Measurements from ENCODE around the gene PLBD2.
"Not testable (repeated sequence)": the region's sequence is repeated elsewhere in the genome, so short reads cannot be mapped to it uniquely, and the experiment has no call there.

PLBD2 gene

DNA sequence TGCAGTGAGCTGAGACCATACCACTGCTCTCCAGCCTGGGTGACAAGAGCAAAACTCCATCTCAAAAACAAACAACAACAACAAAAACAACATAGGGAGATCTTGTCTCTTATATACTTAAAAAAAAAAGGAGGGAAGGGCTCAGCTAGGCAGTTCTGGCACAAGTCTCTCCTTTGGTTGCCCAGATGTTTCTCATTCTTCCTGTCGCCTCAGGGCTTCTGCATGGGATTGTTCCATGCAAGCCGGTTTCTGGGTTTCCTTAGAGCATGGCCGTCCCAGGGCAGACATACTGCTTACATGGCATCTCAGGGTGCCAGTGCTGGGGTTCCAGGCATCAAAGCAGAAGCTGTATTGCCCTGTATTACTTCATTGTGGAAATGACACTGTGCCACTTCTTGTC lies 18.3 kb upstream of the PLBD2 start:
- Histone ChIP-seq H3K36me3 (ENCODE audit: insufficient read depth, low read depth, low read length) (no peaks in the 10 kb centered on the region), H3K4me3 (ENCODE audit: low read length) (no peak overlapping the region), H3K4me1 (ENCODE audit: insufficient read depth, low read length) (no peaks in the 10 kb centered on the region), H3K9ac (ENCODE audit: low read depth, low read length) (no peak overlapping the region), H3K27ac (ENCODE audit: low read length) (no peak overlapping the region), H3K9me3 (ENCODE audit: insufficient read depth, low read depth, low read length) (no peaks in the 10 kb centered on the region), H3K27me3 (ENCODE audit: insufficient read depth, low read length) (no peaks in the 10 kb centered on the region)

DNA sequence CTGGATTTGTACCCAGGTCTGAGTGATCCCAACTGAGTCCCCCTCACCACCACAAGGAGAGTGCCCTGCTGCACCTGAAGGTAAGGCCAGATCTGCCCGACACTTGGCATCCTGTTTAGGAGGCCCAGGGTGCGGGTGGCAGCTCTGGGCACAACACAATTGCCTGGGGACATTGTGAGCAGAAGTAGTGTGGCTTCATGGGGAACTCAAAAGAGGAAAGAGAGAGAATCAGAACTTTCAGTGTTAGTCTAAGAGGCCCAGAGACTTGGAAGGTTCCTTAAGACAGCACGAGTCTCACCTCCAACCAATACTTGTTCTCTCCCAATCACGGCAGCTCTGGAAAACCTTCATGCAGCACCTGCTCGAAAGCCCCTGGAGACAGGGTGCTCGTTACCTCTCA lies 16.9 kb upstream of the PLBD2 start:
- H3K9ac ChIP-seq (ENCODE audit: low read depth, low read length) = no peak overlapping the region
- no peaks in the 10 kb centered on the region for H3K9me3 ChIP-seq (ENCODE audit: insufficient read depth, low read depth, low read length)
- no peaks in the 10 kb centered on the region for H3K4me1 ChIP-seq (ENCODE audit: insufficient read depth, low read length)
- H3K36me3 ChIP-seq (ENCODE audit: insufficient read depth, low read depth, low read length) = no peaks in the 10 kb centered on the region
- no peak overlapping the region for H3K4me3 ChIP-seq (ENCODE audit: low read length)
- no peaks in the 10 kb centered on the region for H3K27me3 ChIP-seq (ENCODE audit: insufficient read depth, low read length)
- no peak overlapping the region for H3K27ac ChIP-seq (ENCODE audit: low read length)

- Histone ChIP-seq H3K36me3 (ENCODE audit: insufficient read depth, low read depth, low read length) (no peaks in the 10 kb centered on the region), H3K4me1 (ENCODE audit: insufficient read depth, low read length) (no peaks in the 10 kb centered on the region), H3K27ac (ENCODE audit: low read length) (no peak overlapping the region), H3K4me3 (ENCODE audit: low read length) (no peak overlapping the region), H3K27me3 (ENCODE audit: insufficient read depth, low read length) (no peaks in the 10 kb centered on the region), H3K9me3 (ENCODE audit: insufficient read depth, low read depth, low read length) (no peaks in the 10 kb centered on the region), H3K9ac (ENCODE audit: low read depth, low read length) (no peak overlapping the region)
Observed at GRCh38 chr12:113345318-113345717, 13.1 kb upstream of the PLBD2 start.

DNA sequence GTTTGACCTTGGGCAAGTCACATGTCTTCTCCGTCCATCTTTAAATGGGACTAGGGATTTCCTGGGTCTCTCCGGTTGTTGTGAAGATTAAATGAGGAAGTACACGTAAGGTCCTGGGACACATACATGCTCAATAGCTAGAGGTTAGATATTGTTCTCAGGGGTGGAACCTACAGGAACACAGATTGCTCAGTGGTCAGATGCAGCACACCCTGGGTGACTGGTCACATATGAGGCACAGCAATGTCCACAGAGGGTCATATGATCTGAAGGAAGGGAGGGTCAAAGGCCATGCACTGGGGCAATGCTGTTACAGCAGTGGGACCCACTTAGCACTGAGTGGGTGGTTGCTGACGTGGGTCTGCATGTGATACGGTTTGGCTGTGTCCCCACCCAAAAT lies 12.0 kb upstream of the PLBD2 start:
- no peaks in the 10 kb centered on the region for H3K9me3 ChIP-seq (ENCODE audit: insufficient read depth, low read depth, low read length)
- no peak overlapping the region for H3K27ac ChIP-seq (ENCODE audit: low read length)
- H3K36me3 ChIP-seq (ENCODE audit: insufficient read depth, low read depth, low read length) = no peaks in the 10 kb centered on the region
- H3K27me3 ChIP-seq (ENCODE audit: insufficient read depth, low read length) = no peaks in the 10 kb centered on the region
- H3K9ac ChIP-seq (ENCODE audit: low read depth, low read length) = no peak overlapping the region
- no peak overlapping the region for H3K4me3 ChIP-seq (ENCODE audit: low read length)
- H3K4me1 ChIP-seq (ENCODE audit: insufficient read depth, low read length) = no peaks in the 10 kb centered on the region

- Histone ChIP-seq H3K4me3 (ENCODE audit: low read length) (no peak overlapping the region), H3K27me3 (ENCODE audit: insufficient read depth, low read length) (no peaks in the 10 kb centered on the region), H3K4me1 (ENCODE audit: insufficient read depth, low read length) (no peaks in the 10 kb centered on the region; the same call in 1 of the 2 replicates), H3K27ac (ENCODE audit: low read length) (no peak overlapping the region), H3K36me3 (ENCODE audit: insufficient read depth, low read depth, low read length) (no peaks in the 10 kb centered on the region), H3K9me3 (ENCODE audit: insufficient read depth, low read depth, low read length) (no peaks in the 10 kb centered on the region), H3K9ac (ENCODE audit: low read depth, low read length) (no peak overlapping the region)
Observed at GRCh38 chr12:113347107-113347506, 11.3 kb upstream of the PLBD2 start.

GRCh38 chr12:113347892-113348291 lies 10.5 kb upstream of the PLBD2 start:
- H3K4me1 ChIP-seq (ENCODE audit: insufficient read depth, low read length) = no peaks in the 10 kb centered on the region; the same call in 1 of the 2 replicates
- no peaks in the 10 kb centered on the region for H3K9me3 ChIP-seq (ENCODE audit: insufficient read depth, low read depth, low read length)
- no peak overlapping the region for H3K9ac ChIP-seq (ENCODE audit: low read depth, low read length)
- H3K27me3 ChIP-seq (ENCODE audit: insufficient read depth, low read length) = no peaks in the 10 kb centered on the region
- H3K4me3 ChIP-seq (ENCODE audit: low read length) = no peak overlapping the region
- no peaks in the 10 kb centered on the region for H3K36me3 ChIP-seq (ENCODE audit: insufficient read depth, low read depth, low read length)
- no peak overlapping the region for H3K27ac ChIP-seq (ENCODE audit: low read length)

DNA sequence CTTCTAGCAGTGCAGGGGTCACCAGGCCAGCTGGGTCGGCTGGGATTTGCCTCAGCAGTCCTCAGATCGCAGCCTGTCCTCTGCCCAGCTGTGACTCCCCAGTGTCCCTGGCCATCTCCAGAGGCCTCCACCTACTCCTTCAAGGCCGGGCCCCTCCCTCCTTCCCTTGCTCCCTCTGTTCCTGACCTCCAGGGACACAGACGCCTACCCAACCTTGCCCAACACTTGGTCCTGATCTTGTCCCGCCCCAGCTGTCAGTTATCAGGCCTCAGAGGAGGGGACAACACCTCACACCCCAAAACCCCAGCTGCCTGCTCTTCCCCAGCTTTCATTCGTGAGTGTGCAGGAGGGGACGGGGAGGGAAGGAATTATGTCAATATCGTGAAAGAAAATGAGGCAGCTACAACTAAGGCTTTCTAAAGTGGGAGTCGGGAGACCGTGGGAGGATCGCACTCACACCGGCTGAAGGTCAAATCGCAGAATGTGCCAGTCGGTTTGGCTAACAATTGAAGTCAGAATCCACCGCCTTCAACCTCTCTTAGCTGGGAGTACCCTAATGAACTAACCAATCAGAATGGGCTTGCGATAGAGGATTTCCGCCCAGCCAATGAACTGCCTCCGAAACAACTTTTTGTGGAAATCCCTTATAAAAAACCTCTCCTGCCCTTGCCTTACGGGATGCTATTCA lies 9.4 kb upstream of the PLBD2 start:
- peak overlapping the region; percentile 32; the same call in 1 of the 2 replicates for H3K4me3 ChIP-seq (ENCODE audit: low read length)
- no peaks in the 10 kb centered on the region for H3K36me3 ChIP-seq (ENCODE audit: insufficient read depth, low read depth, low read length)
- H3K4me1 ChIP-seq (ENCODE audit: insufficient read depth, low read length) = no peaks in the 10 kb centered on the region; the same call in 1 of the 2 replicates
- no peaks in the 10 kb centered on the region for H3K9me3 ChIP-seq (ENCODE audit: insufficient read depth, low read depth, low read length)
- H3K9ac ChIP-seq (ENCODE audit: low read depth, low read length) = no peak overlapping the region; the same call in 1 of the 2 replicates
- H3K27me3 ChIP-seq (ENCODE audit: insufficient read depth, low read length) = no peaks in the 10 kb centered on the region
- H3K27ac ChIP-seq (ENCODE audit: low read length) = no peak overlapping the region

- Histone ChIP-seq H3K27ac (ENCODE audit: low read length) (no peak overlapping the region), H3K4me1 (ENCODE audit: insufficient read depth, low read length) (no peaks in the 10 kb centered on the region; the same call in 1 of the 2 replicates), H3K9me3 (ENCODE audit: insufficient read depth, low read depth, low read length) (no peaks in the 10 kb centered on the region)
Observed at GRCh38 chr12:113351089-113351488, 7.3 kb upstream of the PLBD2 start.

DNA sequence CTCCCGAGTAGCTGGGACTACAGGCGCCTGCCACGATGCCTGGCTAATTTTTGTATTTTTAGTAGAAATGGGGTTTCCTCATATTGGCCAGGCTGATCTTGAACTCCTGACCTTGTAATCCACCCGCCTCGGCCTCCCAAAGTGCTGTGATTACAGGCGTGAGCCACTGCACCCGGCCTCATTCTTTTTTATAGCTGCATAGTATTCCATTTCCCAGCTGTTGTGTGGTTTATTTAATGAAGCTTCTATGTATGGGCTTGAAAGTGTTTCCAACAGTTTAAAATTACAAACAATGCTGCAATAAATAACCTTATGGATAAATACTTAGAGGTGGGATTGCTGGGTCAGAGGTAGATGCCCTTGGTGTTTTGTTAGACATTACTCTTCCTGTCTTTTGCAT lies 4.2 kb upstream of the PLBD2 start:
- H3K27ac ChIP-seq (ENCODE audit: low read length); H3K36me3 ChIP-seq (ENCODE audit: insufficient read depth, low read depth, low read length); H3K27me3 ChIP-seq (ENCODE audit: insufficient read depth, low read length); H3K4me1 ChIP-seq (ENCODE audit: insufficient read depth, low read length); H3K9ac ChIP-seq (ENCODE audit: low read depth, low read length); H3K4me3 ChIP-seq (ENCODE audit: low read length); H3K9me3 ChIP-seq (ENCODE audit: insufficient read depth, low read depth, low read length): not testable (repeated sequence)

More at GRCh38 chr12:113351089-113351488, 7.3 kb upstream of the PLBD2 start:
- no peak overlapping the region for H3K4me3 ChIP-seq (ENCODE audit: low read length)
- H3K36me3 ChIP-seq (ENCODE audit: insufficient read depth, low read depth, low read length) = no peaks in the 10 kb centered on the region
- H3K9ac ChIP-seq (ENCODE audit: low read depth, low read length) = no peak overlapping the region
- H3K27me3 ChIP-seq (ENCODE audit: insufficient read depth, low read length) = no peaks in the 10 kb centered on the region

DNA sequence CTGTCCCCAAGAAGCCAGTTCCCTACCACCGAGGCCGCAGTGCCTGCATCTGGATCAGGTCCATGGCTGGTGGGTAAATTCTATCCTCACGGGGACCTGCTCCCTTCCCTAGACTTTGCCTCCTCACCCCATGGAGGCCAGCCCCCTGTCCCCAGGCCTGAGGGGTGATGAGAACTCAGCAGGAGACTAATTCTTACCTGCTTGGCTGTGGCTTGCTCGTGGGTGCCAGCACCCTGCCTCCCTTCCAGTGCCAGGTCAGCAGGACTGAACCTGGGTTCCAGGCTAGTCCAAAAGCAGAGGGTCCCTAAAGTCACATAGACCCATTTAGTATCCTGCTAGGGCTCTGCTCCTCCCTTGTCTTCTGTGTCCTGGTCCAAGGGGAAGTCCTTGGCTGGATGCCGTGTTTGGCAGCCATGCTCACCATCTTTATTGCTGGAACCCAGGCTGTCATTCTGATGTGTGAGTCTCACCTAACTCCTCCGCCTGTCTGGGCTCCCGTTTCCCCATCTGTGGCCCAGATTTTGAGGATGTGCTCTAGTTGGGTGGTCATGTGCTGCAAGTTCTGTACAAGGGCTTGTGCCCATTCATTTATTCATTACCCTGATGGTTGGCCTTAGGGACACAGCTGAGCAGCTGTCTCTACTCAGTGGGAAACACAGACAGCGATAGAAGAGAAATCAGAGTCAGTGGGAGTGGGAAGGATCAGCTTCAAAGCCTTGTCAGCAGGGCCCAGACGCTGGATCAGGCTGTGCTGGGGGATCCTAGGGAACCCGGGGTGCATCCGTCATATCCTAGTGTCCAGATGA lies 949 bp downstream of the PLBD2 start:
- Histone ChIP-seq H3K9ac (ENCODE audit: low read depth, low read length) (peak overlapping the region; percentile 78; the same call in 1 of the 2 replicates), H3K4me1 (ENCODE audit: insufficient read depth, low read length) (peaks cover 5% of the 10 kb centered on the region; the same call in 1 of the 2 replicates), H3K4me3 (ENCODE audit: low read length) (peak overlapping the region; percentile 81), H3K36me3 (ENCODE audit: insufficient read depth, low read depth, low read length) (0 out of 2 replicates have a peak, but pooled peaks cover 3% of the 10 kb centered on the region), H3K27me3 (ENCODE audit: insufficient read depth, low read length) (no peaks in the 10 kb centered on the region), H3K27ac (ENCODE audit: low read length) (no peak overlapping the region), H3K9me3 (ENCODE audit: insufficient read depth, low read depth, low read length) (no peaks in the 10 kb centered on the region)

- H3K4me3 ChIP-seq (ENCODE audit: low read length) = peak overlapping the region; percentile 81; the same call in 1 of the 2 replicates
- H3K4me1 ChIP-seq (ENCODE audit: insufficient read depth, low read length) = peaks cover 5% of the 10 kb centered on the region; the same call in 1 of the 2 replicates
- H3K36me3 ChIP-seq (ENCODE audit: insufficient read depth, low read depth, low read length) = 0 out of 2 replicates have a peak, but pooled peaks cover 3% of the 10 kb centered on the region
- no peaks in the 10 kb centered on the region for H3K27me3 ChIP-seq (ENCODE audit: insufficient read depth, low read length)
- no peak overlapping the region for H3K27ac ChIP-seq (ENCODE audit: low read length)
- H3K9me3 ChIP-seq (ENCODE audit: insufficient read depth, low read depth, low read length) = no peaks in the 10 kb centered on the region
- no peak overlapping the region for H3K9ac ChIP-seq (ENCODE audit: low read depth, low read length)
Observed at GRCh38 chr12:113359939-113360748, 1.8 kb downstream of the PLBD2 start.
